Liver (tissue), 9 donors: ENCODE data around the gene ECSCR. TPM values are rescaled to one million over a fixed set of nuclear protein-coding genes. Genes with fewer than 3 reads are reported as not detected.

ENCODE experiments used
- DNase-seq: peaks from one replicate; pipeline ENCODE4 v3.0.0-alpha.2; 2017; ENCODE audit warnings: low spot score
- H3K27ac ChIP-seq, 2 donors: one replicate each; pipeline ENCODE4 v1.7.0; 2013; ENCODE audit warnings: inconsistent platforms in 2 of 2, low read length in 2 of 2, control low read depth in 1 of 2, low read depth in 1 of 2, mild to moderate bottlenecking in 1 of 2
- H3K27me3 ChIP-seq, 4 donors: one replicate each; pipeline versions ENCODE4 v1.6.1 to v1.7.0; 2013; ENCODE audit warnings: low read length in 3 of 4, inconsistent platforms in 1 of 4, mild to moderate bottlenecking in 1 of 4, moderate library complexity in 1 of 4; ENCODE audit not compliant: control insufficient read depth in 4 of 4, insufficient read depth in 4 of 4
- H3K36me3 ChIP-seq, 4 donors: one replicate each; pipeline versions ENCODE4 v1.6.1 to v1.7.0; 2013; ENCODE audit warnings: low read length in 3 of 4, mild to moderate bottlenecking in 3 of 4, low read depth in 1 of 4, moderate library complexity in 1 of 4; ENCODE audit not compliant: control insufficient read depth in 4 of 4, insufficient read depth in 3 of 4
- H3K4me1 ChIP-seq, 4 donors: one replicate each; pipeline versions ENCODE4 v1.6.1 to v1.7.0; 2013; ENCODE audit warnings: low read length in 3 of 4, mild to moderate bottlenecking in 3 of 4, moderate library complexity in 1 of 4; ENCODE audit not compliant: control insufficient read depth in 4 of 4, insufficient read depth in 4 of 4
- H3K4me3 ChIP-seq, 3 donors: one replicate each; pipeline versions ENCODE4 v1.6.1 to v1.7.0; 2013; ENCODE audit warnings: low read length in 3 of 3, control low read depth in 1 of 3, low read depth in 1 of 3, mild to moderate bottlenecking in 1 of 3
- H3K9ac ChIP-seq, 2 donors: one replicate each; pipeline ENCODE4 v1.7.0; 2013; ENCODE audit warnings: low read length in 2 of 2, mild to moderate bottlenecking in 2 of 2, moderate library complexity in 2 of 2, control low read depth in 1 of 2, low read depth in 1 of 2
- H3K9me3 ChIP-seq, 4 donors: one replicate each; pipeline versions ENCODE4 v1.6.1 to v1.7.0; 2013; ENCODE audit warnings: low read length in 3 of 4; ENCODE audit not compliant: control insufficient read depth in 4 of 4
- EGR1 ChIP-seq, 2 donors: IDR thresholded peaks; 2 replicates each; pipeline ENCODE4 v1.6.1; 2016 to 2018; ENCODE audit warnings: antibody characterized with exemption in 2 of 2, low read depth in 2 of 2
- FOXA1 ChIP-seq: IDR thresholded peaks from 2 replicates; pipeline ENCODE4 v1.6.1; 2016; ENCODE audit warnings: antibody characterized with exemption
- GABPA ChIP-seq, 2 donors: IDR thresholded peaks in 1 of 2; conservative IDR thresholded peaks in 1 of 2; 2 replicates each; pipeline ENCODE4 v1.6.1; 2016; ENCODE audit warnings: antibody characterized with exemption in 2 of 2, mild to moderate bottlenecking in 1 of 2, moderate library complexity in 1 of 2
- HNF4A ChIP-seq, 2 donors: conservative IDR thresholded peaks; 2 replicates each; pipeline ENCODE4 v1.6.1; 2016; ENCODE audit warnings: antibody characterized with exemption in 2 of 2, mild to moderate bottlenecking in 2 of 2
- HNF4G ChIP-seq: IDR thresholded peaks from 2 replicates; pipeline ENCODE4 v1.6.1; 2016; ENCODE audit warnings: antibody characterized with exemption
- JUND ChIP-seq, 2 donors: IDR thresholded peaks; 2 replicates each; pipeline ENCODE4 v1.6.1; 2016; ENCODE audit warnings: antibody characterized with exemption in 2 of 2
- NR2F2 ChIP-seq: IDR thresholded peaks from 2 replicates; pipeline ENCODE4 v1.6.1; 2016; ENCODE audit warnings: antibody characterized with exemption
- RAD21 ChIP-seq, 2 donors: IDR thresholded peaks; 2 replicates each; pipeline ENCODE4 v1.6.1; 2016; ENCODE audit warnings: antibody characterized with exemption in 2 of 2, mild to moderate bottlenecking in 2 of 2
- RXRA ChIP-seq, 2 donors: IDR thresholded peaks; 2 replicates each; pipeline ENCODE4 v1.6.1; 2017 to 2018; ENCODE audit warnings: antibody characterized with exemption in 2 of 2, mild to moderate bottlenecking in 1 of 2
- SP1 ChIP-seq: IDR thresholded peaks from 2 replicates; pipeline ENCODE4 v1.6.1; 2018; ENCODE audit warnings: antibody characterized with exemption, mild to moderate bottlenecking
- TAF1 ChIP-seq: conservative IDR thresholded peaks from 2 replicates; pipeline ENCODE4 v1.6.1; 2016; ENCODE audit warnings: antibody characterized with exemption, mild to moderate bottlenecking
- YY1 ChIP-seq: IDR thresholded peaks from 2 replicates; pipeline ENCODE4 v1.6.1; 2016; ENCODE audit warnings: antibody characterized with exemption, mild to moderate bottlenecking
- WGBS: extraction: QIAGEN DNeasy Blood & Tissue Kit; methylation state at CpG from one replicate; pipeline ENCODE4 v1.1.7; 2013; 5-methylcytosine and 5-hydroxymethylcytosine counted together
- polyA plus RNA-seq, 2 donors: library from polyadenylated mRNA; stranded (reverse) in 1 of 2; unstranded in 1 of 2; fragments of 200-250 nt in 1 of 2; fragments of >200 nt in 1 of 2; fragmentation: Nextera tagmentation in 1 of 2; extraction: Ambion mirVana in 1 of 2; gene quantifications; one replicate each; pipeline versions ENCODE4 v1.2.1 to v1.2.3, GENCODE V29; 2013 to 2015
- total RNA-seq, 2 donors: library from RNA; depleted of rRNA; stranded (reverse); fragments of >200 nt; gene quantifications; one replicate each; pipeline ENCODE4 v1.2.3, GENCODE V29; 2014
- TF ChIP-seq, protein P1 (sequence below): IDR thresholded peaks from 2 replicates; pipeline ENCODE4 v1.6.1; 2016; ENCODE audit warnings: antibody characterized with exemption, mild to moderate bottlenecking
- TF ChIP-seq, protein P2 (sequence below): fragments of 150-350 bp; IDR thresholded peaks from 2 replicates; pipeline ENCODE4 v1.5.1; 2017; ENCODE audit warnings: improper control_type of control experiment, low read depth, low read length; ENCODE audit not compliant: missing input control
- TF ChIP-seq, protein P3 (sequence below): IDR thresholded peaks from 2 replicates; pipeline ENCODE4 v1.6.1; 2016; ENCODE audit warnings: antibody characterized with exemption
- TF ChIP-seq, protein P4 (sequence below): IDR thresholded peaks from 2 replicates; pipeline ENCODE4 v1.6.1; 2016; ENCODE audit warnings: antibody characterized with exemption
- TF ChIP-seq, protein P5 (sequence below): IDR thresholded peaks from 2 replicates; pipeline ENCODE4 v1.6.1; 2016; ENCODE audit warnings: antibody characterized with exemption
- donor health status: healthy.
- donor health status: healthy.
- donor health status: healthy.
- donor health status: healthy.
- donor health status: healthy.

The ECSCR gene
- total and polyA plus RNA-seq, 4 donors = 3.2 to 4.9 (median 3.5) TPM

DNA sequence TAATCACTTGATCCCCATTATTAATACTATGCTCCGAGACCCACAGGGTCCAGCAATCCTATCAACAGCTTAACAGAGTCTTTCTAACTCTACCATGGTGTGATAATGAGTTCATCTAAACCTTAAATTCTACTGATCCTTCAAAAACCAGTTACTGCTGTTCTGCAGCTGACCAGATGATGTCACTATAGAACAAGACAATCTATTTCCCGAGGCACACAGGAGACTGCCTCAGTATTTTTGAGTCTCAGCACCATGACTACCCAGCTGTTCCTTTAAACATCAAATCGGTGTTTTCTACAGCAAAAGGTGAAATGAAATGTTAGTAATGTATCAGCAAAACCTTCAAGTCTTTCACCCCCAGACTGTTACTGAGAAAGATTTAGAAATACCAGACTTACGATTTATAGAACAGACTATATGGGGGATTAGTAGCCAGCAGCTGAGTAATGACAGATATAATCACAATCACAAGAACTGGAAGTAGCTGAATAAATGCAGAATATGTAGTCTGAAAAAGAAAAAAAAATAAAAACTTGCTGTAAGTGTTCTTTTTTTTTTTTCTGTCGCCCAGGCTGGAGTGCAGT lies 40.1 kb downstream of the ECSCR start:
- no peak overlapping the region for H3K4me3 ChIP-seq
- no peaks in the 10 kb centered on the region for H3K9me3 ChIP-seq
- H3K27me3 ChIP-seq = no peaks in the 10 kb centered on the region
- TF ChIP-seq, protein P1, sequence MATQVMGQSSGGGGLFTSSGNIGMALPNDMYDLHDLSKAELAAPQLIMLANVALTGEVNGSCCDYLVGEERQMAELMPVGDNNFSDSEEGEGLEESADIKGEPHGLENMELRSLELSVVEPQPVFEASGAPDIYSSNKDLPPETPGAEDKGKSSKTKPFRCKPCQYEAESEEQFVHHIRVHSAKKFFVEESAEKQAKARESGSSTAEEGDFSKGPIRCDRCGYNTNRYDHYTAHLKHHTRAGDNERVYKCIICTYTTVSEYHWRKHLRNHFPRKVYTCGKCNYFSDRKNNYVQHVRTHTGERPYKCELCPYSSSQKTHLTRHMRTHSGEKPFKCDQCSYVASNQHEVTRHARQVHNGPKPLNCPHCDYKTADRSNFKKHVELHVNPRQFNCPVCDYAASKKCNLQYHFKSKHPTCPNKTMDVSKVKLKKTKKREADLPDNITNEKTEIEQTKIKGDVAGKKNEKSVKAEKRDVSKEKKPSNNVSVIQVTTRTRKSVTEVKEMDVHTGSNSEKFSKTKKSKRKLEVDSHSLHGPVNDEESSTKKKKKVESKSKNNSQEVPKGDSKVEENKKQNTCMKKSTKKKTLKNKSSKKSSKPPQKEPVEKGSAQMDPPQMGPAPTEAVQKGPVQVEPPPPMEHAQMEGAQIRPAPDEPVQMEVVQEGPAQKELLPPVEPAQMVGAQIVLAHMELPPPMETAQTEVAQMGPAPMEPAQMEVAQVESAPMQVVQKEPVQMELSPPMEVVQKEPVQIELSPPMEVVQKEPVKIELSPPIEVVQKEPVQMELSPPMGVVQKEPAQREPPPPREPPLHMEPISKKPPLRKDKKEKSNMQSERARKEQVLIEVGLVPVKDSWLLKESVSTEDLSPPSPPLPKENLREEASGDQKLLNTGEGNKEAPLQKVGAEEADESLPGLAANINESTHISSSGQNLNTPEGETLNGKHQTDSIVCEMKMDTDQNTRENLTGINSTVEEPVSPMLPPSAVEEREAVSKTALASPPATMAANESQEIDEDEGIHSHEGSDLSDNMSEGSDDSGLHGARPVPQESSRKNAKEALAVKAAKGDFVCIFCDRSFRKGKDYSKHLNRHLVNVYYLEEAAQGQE = no peak
- TF ChIP-seq JUND (IDR thresholded peaks at IDR 0.05) = no peak
- no peak for TF ChIP-seq TAF1
- no peak for TF ChIP-seq HNF4A (conservative IDR thresholded peaks at IDR 0.05)
- TF ChIP-seq, protein P2, sequence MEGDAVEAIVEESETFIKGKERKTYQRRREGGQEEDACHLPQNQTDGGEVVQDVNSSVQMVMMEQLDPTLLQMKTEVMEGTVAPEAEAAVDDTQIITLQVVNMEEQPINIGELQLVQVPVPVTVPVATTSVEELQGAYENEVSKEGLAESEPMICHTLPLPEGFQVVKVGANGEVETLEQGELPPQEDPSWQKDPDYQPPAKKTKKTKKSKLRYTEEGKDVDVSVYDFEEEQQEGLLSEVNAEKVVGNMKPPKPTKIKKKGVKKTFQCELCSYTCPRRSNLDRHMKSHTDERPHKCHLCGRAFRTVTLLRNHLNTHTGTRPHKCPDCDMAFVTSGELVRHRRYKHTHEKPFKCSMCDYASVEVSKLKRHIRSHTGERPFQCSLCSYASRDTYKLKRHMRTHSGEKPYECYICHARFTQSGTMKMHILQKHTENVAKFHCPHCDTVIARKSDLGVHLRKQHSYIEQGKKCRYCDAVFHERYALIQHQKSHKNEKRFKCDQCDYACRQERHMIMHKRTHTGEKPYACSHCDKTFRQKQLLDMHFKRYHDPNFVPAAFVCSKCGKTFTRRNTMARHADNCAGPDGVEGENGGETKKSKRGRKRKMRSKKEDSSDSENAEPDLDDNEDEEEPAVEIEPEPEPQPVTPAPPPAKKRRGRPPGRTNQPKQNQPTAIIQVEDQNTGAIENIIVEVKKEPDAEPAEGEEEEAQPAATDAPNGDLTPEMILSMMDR = peak; percentile 92
- TF ChIP-seq, protein P3, sequence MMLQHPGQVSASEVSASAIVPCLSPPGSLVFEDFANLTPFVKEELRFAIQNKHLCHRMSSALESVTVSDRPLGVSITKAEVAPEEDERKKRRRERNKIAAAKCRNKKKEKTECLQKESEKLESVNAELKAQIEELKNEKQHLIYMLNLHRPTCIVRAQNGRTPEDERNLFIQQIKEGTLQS = no peak
- TF ChIP-seq EGR1 (IDR thresholded peaks at IDR 0.05; ENCODE audit: low read depth in 2 of 2) = no peak
- TF ChIP-seq RAD21 (IDR thresholded peaks at IDR 0.05) = peak; percentile 96 to 99
- no peak for TF ChIP-seq FOXA1
- TF ChIP-seq YY1 = no peak
- TF ChIP-seq NR2F2 = no peak
- TF ChIP-seq GABPA (IDR thresholded peaks at IDR 0.05 in 1 of 2, conservative IDR thresholded peaks at IDR 0.05 in 1 of 2) = no peak
- no peak for TF ChIP-seq RXRA (IDR thresholded peaks at IDR 0.05)
- no peak for TF ChIP-seq HNF4G
- TF ChIP-seq, protein P4, sequence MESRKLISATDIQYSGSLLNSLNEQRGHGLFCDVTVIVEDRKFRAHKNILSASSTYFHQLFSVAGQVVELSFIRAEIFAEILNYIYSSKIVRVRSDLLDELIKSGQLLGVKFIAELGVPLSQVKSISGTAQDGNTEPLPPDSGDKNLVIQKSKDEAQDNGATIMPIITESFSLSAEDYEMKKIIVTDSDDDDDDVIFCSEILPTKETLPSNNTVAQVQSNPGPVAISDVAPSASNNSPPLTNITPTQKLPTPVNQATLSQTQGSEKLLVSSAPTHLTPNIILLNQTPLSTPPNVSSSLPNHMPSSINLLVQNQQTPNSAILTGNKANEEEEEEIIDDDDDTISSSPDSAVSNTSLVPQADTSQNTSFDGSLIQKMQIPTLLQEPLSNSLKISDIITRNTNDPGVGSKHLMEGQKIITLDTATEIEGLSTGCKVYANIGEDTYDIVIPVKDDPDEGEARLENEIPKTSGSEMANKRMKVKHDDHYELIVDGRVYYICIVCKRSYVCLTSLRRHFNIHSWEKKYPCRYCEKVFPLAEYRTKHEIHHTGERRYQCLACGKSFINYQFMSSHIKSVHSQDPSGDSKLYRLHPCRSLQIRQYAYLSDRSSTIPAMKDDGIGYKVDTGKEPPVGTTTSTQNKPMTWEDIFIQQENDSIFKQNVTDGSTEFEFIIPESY = no peak
- no peak for TF ChIP-seq SP1
- TF ChIP-seq, protein P5, sequence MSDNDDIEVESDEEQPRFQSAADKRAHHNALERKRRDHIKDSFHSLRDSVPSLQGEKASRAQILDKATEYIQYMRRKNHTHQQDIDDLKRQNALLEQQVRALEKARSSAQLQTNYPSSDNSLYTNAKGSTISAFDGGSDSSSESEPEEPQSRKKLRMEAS = no peak
- H3K36me3 ChIP-seq = no peaks in the 10 kb centered on the region
- no peak overlapping the region for H3K27ac ChIP-seq
- no peaks in the 10 kb centered on the region for H3K4me1 ChIP-seq
- peak; percentile 42 for DNase-seq
- 40% methylated on average over 5 of the region's 5 CpGs for WGBS
- H3K9ac ChIP-seq = no peak overlapping the region
